ENCODE data around the gene AP3S2. TPM values are rescaled to one million over a fixed set of nuclear protein-coding genes. Genes with fewer than 3 reads are reported as not detected.

Gene AP3S2
- total and polyA plus RNA-seq, 2 of the 8 experiments (the other 6 are each of a cell fraction or from before 2014, with no cell fraction given) = 19.2 to 45.4 TPM

DNA sequence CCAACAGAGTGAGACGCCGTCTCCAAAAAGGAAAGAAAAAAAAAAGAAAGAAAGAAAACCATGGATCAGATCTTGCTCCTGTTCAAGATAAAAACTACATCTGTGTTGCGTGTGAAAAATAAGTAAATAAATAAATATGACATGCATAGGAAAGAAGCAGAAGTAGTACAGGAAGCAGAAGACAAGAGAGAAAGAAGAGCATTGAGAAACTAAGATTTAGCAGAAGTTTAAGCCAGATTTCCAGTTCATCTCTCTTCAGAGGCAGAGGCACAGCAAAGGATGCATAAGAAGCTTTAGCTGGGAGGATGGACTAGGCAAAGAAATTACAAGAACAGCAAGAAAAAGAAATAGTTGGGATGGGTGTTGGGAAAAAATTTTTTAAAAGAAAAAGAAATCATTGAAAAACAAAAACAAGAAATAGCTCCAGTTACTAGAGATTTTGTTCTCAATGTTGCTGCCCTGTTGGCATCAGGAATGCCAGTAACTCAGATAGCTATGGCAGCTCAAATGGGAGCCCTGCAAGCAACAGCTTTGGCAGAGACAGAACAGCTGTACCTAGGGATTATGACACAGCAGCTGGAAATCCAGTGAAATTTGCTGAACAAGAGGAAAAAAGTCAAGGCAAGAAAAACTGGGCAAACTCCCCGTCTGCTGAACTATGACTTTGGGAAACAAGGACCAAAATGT lies 17.3 kb downstream of the AP3S2 start:
- Histone ChIP-seq H3K79me2 (ENCODE audit: control insufficient read depth in 1 of 2, insufficient read depth in 2 of 2, low read length in 2 of 2) (no peaks in the 10 kb centered on the region), H3K79me1 (ENCODE audit: low read depth, low read length) (no peaks in the 10 kb centered on the region), H3K4ac (replicated peaks; ENCODE audit: insufficient read length, low read depth, low read length) (no peak overlapping the region), H2BK20ac (ENCODE audit: low read length) (no peak overlapping the region), H3K4me1 (replicated peaks in 1 of 4; ENCODE audit: control insufficient read depth in 3 of 4, insufficient read depth in 4 of 4, low read length in 3 of 4) (no peaks in the 10 kb centered on the region), H2BK12ac (ENCODE audit: low read depth, low read length) (no peak overlapping the region), H2AFZ (ENCODE audit: low read length) (no peak overlapping the region), H3K4me2 (ENCODE audit: insufficient read depth in 1 of 2, low read depth in 2 of 2, low read length in 2 of 2) (no peak overlapping the region), H3K18ac (ENCODE audit: extremely low read depth, low read length) (no peak overlapping the region), H3K23me2 (ENCODE audit: low read depth, low read length) (no peaks in the 10 kb centered on the region), H4K20me1 (replicated peaks in 1 of 2; ENCODE audit: control insufficient read depth in 1 of 2, insufficient read depth in 2 of 2, low read length in 2 of 2) (no peaks in the 10 kb centered on the region), H3K27me3 (replicated peaks in 1 of 4; ENCODE audit: control insufficient read depth in 3 of 4, extremely low read depth in 1 of 4, insufficient read depth in 3 of 4, low read length in 3 of 4) (no peaks in the 10 kb centered on the region), H2AK5ac (ENCODE audit: low read depth, low read length) (no peak overlapping the region), H4K8ac (ENCODE audit: extremely low read depth, insufficient read depth, low read length) (no peak overlapping the region), H3K23ac (ENCODE audit: insufficient read length) (no peak overlapping the region), H3K9me3 (ENCODE audit: insufficient read depth in 2 of 2, low read depth in 1 of 2, low read length in 1 of 2) (no peaks in the 10 kb centered on the region), H2BK15ac (ENCODE audit: low read length) (no peak overlapping the region), H3K4me3 (ENCODE audit: extremely low read depth in 1 of 4, insufficient read depth in 2 of 4, low read depth in 3 of 4, low read length in 4 of 4) (no peak overlapping the region), H3K9ac (replicated peaks in 1 of 4; ENCODE audit: extremely low read depth in 1 of 4, low read depth in 3 of 4, low read length in 3 of 4) (no peak overlapping the region), H3K14ac (ENCODE audit: insufficient read length) (no peak overlapping the region), H3K36me3 (ENCODE audit: control insufficient read depth in 2 of 4, insufficient read depth in 4 of 4, low read length in 3 of 4) (peaks cover 0 to 7% (median 4%) of the 10 kb centered on the region in 4 experiments; a peak in 4 of 8 replicates), H3K27ac (ENCODE audit: low read depth, low read length) (no peak overlapping the region), H4K5ac (ENCODE audit: insufficient read length, low read depth, low read length) (no peak overlapping the region), H2BK120ac (replicated peaks; ENCODE audit: low read depth, low read length) (no peak overlapping the region), H2BK5ac (ENCODE audit: low read depth, low read length) (no peak overlapping the region), H4K91ac (replicated peaks; ENCODE audit: insufficient read length, low read length) (no peak overlapping the region), H3K56ac (replicated peaks; ENCODE audit: insufficient read length, low read depth, low read length) (no peak overlapping the region)
- ChIA-PET CTCF (ENCODE audit: partially characterized antibody) (interaction anchor here (0.6 to 7.4 kb wide), 15 partner anchors 12 to 229 kb away, joined by 3 to 153 read pairs (median 4); no protein-coding TSS in a partner anchor), POLR2A (ENCODE audit: partially characterized antibody) (interaction anchor here (1.1 kb wide), 1 partner anchor 12 kb away, joined by 3 read pairs; no protein-coding TSS in a partner anchor)
- DNase-seq (ENCODE audit: low read depth in 1 of 2, low spot score in 2 of 2) (no peak), FAIRE-seq (no peak)
- 84% methylated on average over 4 of the region's 4 CpGs; no CpG with 5 or more reads in 1 of the 2 experiments for WGBS, 2 experiments (ENCODE audit: extremely low coverage in 1 of 2, insufficient coverage in 1 of 2, insufficient read length in 1 of 2, insufficient replicate concordance in 2 of 2, low coverage in 1 of 2, low lambda C conversion rate in 2 of 2, missing lambda C conversion rate in 1 of 2)
- TF ChIP-seq SUZ12 (IDR thresholded peaks at IDR 0.05; ENCODE audit: low read length) (no peak), KDM1A (IDR thresholded peaks at IDR 0.05; ENCODE audit: borderline replicate concordance, low read length) (no peak)
